ENCODE results near the gene GC. TPM values are rescaled to one million over a fixed set of nuclear protein-coding genes. Genes with fewer than 3 reads are reported as not detected.

GC gene
- total and polyA plus RNA-seq, 2 of the 4 experiments (the other 2 are of a cell fraction) = not detected

DNA sequence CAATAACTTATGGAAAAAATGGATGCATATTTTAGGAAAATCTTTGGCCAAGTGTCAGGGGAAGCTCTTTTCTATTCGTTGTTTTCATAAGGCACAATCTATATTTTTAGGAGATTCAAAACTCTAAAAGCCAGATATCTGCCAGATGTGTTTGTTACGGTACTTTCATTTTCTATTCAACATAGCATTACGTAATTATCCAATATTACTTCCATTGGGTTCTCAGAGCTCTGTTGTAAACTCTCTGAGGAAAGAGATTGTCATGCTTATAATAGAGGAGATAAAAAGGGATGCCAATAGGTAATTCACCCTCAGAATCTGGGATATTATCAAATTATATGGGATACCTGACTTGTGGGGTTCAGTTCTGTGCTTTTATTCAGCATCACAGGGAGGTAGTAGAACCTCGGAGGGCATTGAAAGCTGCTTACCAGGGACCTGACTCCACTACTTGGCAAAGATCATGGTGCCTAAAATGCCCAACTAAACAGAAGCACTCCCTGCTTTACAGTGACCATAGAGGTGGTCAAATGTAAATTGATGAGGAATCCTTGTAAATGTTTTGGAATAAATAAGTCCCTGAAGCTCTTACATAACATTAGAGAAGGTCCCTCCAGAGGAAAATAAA, 32.9 kb upstream of the GC start:
- ATAC-seq (ENCODE audit: low read depth) (no peak), DNase-seq (no peak)
- Histone ChIP-seq H3K23ac (ENCODE audit: low read depth, low read length) (no peak overlapping the region), H4K5ac (ENCODE audit: low read depth, low read length) (no peak overlapping the region), H3K9me1 (ENCODE audit: insufficient read depth, low read length) (no peaks in the 10 kb centered on the region), H4K8ac (ENCODE audit: low read depth in 2 of 2, low read length in 2 of 2) (no peak overlapping the region), H3K36me3 (ENCODE audit: control insufficient read depth, insufficient read depth, low read length) (no peaks in the 10 kb centered on the region), H2BK20ac (ENCODE audit: low read depth, low read length) (no peak overlapping the region), H2AK5ac (ENCODE audit: low read depth, low read length) (no peak overlapping the region), H3K9ac (ENCODE audit: low read depth, low read length) (no peak overlapping the region), H3K27me3 (ENCODE audit: control insufficient read depth, insufficient read depth, low read length) (no peaks in the 10 kb centered on the region), H4K91ac (ENCODE audit: insufficient read depth, low read depth, low read length) (no peak overlapping the region), H3K4me3 (ENCODE audit: insufficient read depth, low read depth, low read length) (no peak overlapping the region), H3K4me2 (ENCODE audit: low read depth, low read length) (no peak overlapping the region), H3K4ac (ENCODE audit: low read depth, low read length) (no peak overlapping the region), H2BK120ac (ENCODE audit: low read depth, low read length) (no peak overlapping the region), H2AK9ac (replicated peaks; ENCODE audit: low read depth, low read length, poor library complexity) (no peak overlapping the region), H3K4me1 (ENCODE audit: control insufficient read depth, insufficient read depth, low read length) (no peaks in the 10 kb centered on the region), H3K56ac (ENCODE audit: extremely low read depth, insufficient read depth, low read length) (no peak overlapping the region), H3K14ac (replicated peaks; ENCODE audit: low read depth, low read length) (no peak overlapping the region), H2BK5ac (ENCODE audit: low read depth, low read length, poor library complexity, severe bottlenecking) (no peak overlapping the region), H3K18ac (ENCODE audit: low read depth, low read length) (no peak overlapping the region), H4K20me1 (ENCODE audit: insufficient read depth, low read length) (no peaks in the 10 kb centered on the region), H2AFZ (replicated peaks; ENCODE audit: low read length, poor library complexity) (no peak overlapping the region), H3K9me3 (ENCODE audit: control insufficient read depth, insufficient read depth, low read length) (no peaks in the 10 kb centered on the region), H2BK15ac (ENCODE audit: low read depth, low read length) (no peak overlapping the region), H3K79me1 (ENCODE audit: low read depth in 1 of 2, low read length in 2 of 2) (no peaks in the 10 kb centered on the region), H3K27ac (ENCODE audit: insufficient read depth, low read length) (no peak overlapping the region)
- ChIA-PET CTCF (no interaction called here), POLR2A (ENCODE audit: unreplicated experiment) (no interaction called here)
- in situ Hi-C loops (cut with MboI; ENCODE audit: low sequenced_read_pairs) (no loop called here), dilution Hi-C loops (cut with HindIII; ENCODE audit: low sequenced_read_pairs, unreplicated experiment) (no loop called here), intact Hi-C loops (cut with micrococcal nuclease) (no loop called here)
- no peak for TF ChIP-seq CHD1 (IDR thresholded peaks at IDR 0.05; ENCODE audit: low read depth, low read length)
- TF ChIP-seq USF2 (IDR thresholded peaks at IDR 0.05; ENCODE audit: low read depth, low read length) = no peak
- no peak for TF ChIP-seq POLR2A (IDR thresholded peaks at IDR 0.05; ENCODE audit: low read depth, low read length)
- no peak for TF ChIP-seq MAFK (IDR thresholded peaks at IDR 0.05; ENCODE audit: low read depth, low read length)
- TF ChIP-seq, protein P1, sequence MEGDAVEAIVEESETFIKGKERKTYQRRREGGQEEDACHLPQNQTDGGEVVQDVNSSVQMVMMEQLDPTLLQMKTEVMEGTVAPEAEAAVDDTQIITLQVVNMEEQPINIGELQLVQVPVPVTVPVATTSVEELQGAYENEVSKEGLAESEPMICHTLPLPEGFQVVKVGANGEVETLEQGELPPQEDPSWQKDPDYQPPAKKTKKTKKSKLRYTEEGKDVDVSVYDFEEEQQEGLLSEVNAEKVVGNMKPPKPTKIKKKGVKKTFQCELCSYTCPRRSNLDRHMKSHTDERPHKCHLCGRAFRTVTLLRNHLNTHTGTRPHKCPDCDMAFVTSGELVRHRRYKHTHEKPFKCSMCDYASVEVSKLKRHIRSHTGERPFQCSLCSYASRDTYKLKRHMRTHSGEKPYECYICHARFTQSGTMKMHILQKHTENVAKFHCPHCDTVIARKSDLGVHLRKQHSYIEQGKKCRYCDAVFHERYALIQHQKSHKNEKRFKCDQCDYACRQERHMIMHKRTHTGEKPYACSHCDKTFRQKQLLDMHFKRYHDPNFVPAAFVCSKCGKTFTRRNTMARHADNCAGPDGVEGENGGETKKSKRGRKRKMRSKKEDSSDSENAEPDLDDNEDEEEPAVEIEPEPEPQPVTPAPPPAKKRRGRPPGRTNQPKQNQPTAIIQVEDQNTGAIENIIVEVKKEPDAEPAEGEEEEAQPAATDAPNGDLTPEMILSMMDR (conservative IDR thresholded peaks at IDR 0.05; ENCODE audit: low read depth, low read length) = no peak
- no peak for TF ChIP-seq RCOR1 (IDR thresholded peaks at IDR 0.05; ENCODE audit: insufficient replicate concordance, low read length)
- TF ChIP-seq RFX5 (IDR thresholded peaks at IDR 0.05; ENCODE audit: low read depth, low read length) = no peak
- no peak for TF ChIP-seq NFE2L2 (IDR thresholded peaks at IDR 0.05; ENCODE audit: low read depth, low read length)
- no peak for TF ChIP-seq FOS (IDR thresholded peaks at IDR 0.05; ENCODE audit: low read depth, low read length)
- TF ChIP-seq SMC3 (IDR thresholded peaks at IDR 0.05; ENCODE audit: low read depth, low read length) = no peak
- TF ChIP-seq, protein P2, sequence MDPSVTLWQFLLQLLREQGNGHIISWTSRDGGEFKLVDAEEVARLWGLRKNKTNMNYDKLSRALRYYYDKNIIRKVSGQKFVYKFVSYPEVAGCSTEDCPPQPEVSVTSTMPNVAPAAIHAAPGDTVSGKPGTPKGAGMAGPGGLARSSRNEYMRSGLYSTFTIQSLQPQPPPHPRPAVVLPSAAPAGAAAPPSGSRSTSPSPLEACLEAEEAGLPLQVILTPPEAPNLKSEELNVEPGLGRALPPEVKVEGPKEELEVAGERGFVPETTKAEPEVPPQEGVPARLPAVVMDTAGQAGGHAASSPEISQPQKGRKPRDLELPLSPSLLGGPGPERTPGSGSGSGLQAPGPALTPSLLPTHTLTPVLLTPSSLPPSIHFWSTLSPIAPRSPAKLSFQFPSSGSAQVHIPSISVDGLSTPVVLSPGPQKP (IDR thresholded peaks at IDR 0.05; ENCODE audit: borderline replicate concordance, low read depth, low read length) = no peak
- no peak for TF ChIP-seq BHLHE40 (IDR thresholded peaks at IDR 0.05; ENCODE audit: low read depth, low read length)
- no peak for TF ChIP-seq RAD21 (IDR thresholded peaks at IDR 0.05; ENCODE audit: low read length)
- no peak for TF ChIP-seq MAZ (IDR thresholded peaks at IDR 0.05; ENCODE audit: borderline replicate concordance, low read depth, low read length)
- BruUV-seq (replicated peaks) = no TSS peak
- no CpG with 5 or more reads among the region's 4 CpGs for whole genome bisulfite sequencing, 2 experiments (ENCODE audit: extremely low coverage in 2 of 2, insufficient read length in 1 of 2)

Measured in IMR-90 (cell line).